ENCODE measurements around the gene BRWD1. TPM values are rescaled to one million over a fixed set of nuclear protein-coding genes. Genes with fewer than 3 reads are reported as not detected.

Gene BRWD1
- total RNA-seq, 1 experiment from 2014 or later, result 53.3 TPM

GRCh38 chr21:39232861-39233291 is 80.6 kb downstream of the BRWD1 start:
- Mint-ChIP-seq H3K27me3 (ENCODE audit: low read depth) (no peaks in the 10 kb centered on the region), H3K36me3 (peaks cover 62% of the 10 kb centered on the region), H3K4me3 (no peak overlapping the region), H3K9me3 (no peaks in the 10 kb centered on the region), H3K27ac (no peak overlapping the region; the same call in 1 of the 2 replicates), H3K4me1 (no peaks in the 10 kb centered on the region)
- ChIA-PET POLR2A (no interaction called here), CTCF (no interaction called here)
- DNase-seq (ENCODE audit: low spot score) (no peak), ATAC-seq (no peak)
- no peak for TF ChIP-seq NR1H2 (CRISPR knock-in tag; IDR thresholded peaks at IDR 0.05)
- TF ChIP-seq PRDM15 (CRISPR knock-in tag; IDR thresholded peaks at IDR 0.05), result no peak
- no peak for TF ChIP-seq SOX15 (CRISPR knock-in tag; IDR thresholded peaks at IDR 0.05)
- TF ChIP-seq ZNF232 (CRISPR knock-in tag; IDR thresholded peaks at IDR 0.05), result no peak
- TF ChIP-seq JAZF1 (CRISPR knock-in tag; IDR thresholded peaks at IDR 0.05), result no peak
- TF ChIP-seq ZNF263 (CRISPR knock-in tag; IDR thresholded peaks at IDR 0.05; ENCODE audit: low read depth), result no peak
- no peak for TF ChIP-seq ATF2 (CRISPR knock-in tag; IDR thresholded peaks at IDR 0.05; ENCODE audit: borderline replicate concordance, low read depth)
- TF ChIP-seq OVOL2 (CRISPR knock-in tag; IDR thresholded peaks at IDR 0.05; ENCODE audit: borderline replicate concordance), result no peak
- TF ChIP-seq MYBL2 (CRISPR knock-in tag; IDR thresholded peaks at IDR 0.05), result no peak
- TF ChIP-seq TCF7 (CRISPR knock-in tag; IDR thresholded peaks at IDR 0.05; ENCODE audit: low read depth), result no peak
- no peak for TF ChIP-seq STAT6 (CRISPR knock-in tag; conservative IDR thresholded peaks at IDR 0.05; ENCODE audit: low read depth)
- no peak for TF ChIP-seq CTCF (IDR thresholded peaks at IDR 0.05)
- no peak for TF ChIP-seq ZNF138 (CRISPR knock-in tag; conservative IDR thresholded peaks at IDR 0.05)
- TF ChIP-seq AR (CRISPR knock-in tag; IDR thresholded peaks at IDR 0.05), result no peak
- TF ChIP-seq KAT7 (CRISPR knock-in tag; IDR thresholded peaks at IDR 0.05; ENCODE audit: borderline replicate concordance), result no peak
- TF ChIP-seq ATF6 (CRISPR knock-in tag; IDR thresholded peaks at IDR 0.05), result no peak
- TF ChIP-seq E2F1 (CRISPR knock-in tag; IDR thresholded peaks at IDR 0.05), result no peak
- TF ChIP-seq IRF2 (CRISPR knock-in tag; IDR thresholded peaks at IDR 0.05; ENCODE audit: borderline replicate concordance, low read depth), result no peak

Measured in WTC11 (cell line).